Skin of body (tissue), 2 donors: ENCODE data around the gene MYH2. TPM values are rescaled to one million over a fixed set of nuclear protein-coding genes. Genes with fewer than 3 reads are reported as not detected.

Source experiments
- DNase-seq: peaks from one replicate; lab custom pipeline; 2025; lab: John Stamatoyannopoulos, UW
- total RNA-seq: library from RNA; depleted of rRNA; stranded (reverse); fragments of >200 nt; gene quantifications from one replicate; pipeline ENCODE4 v1.2.3, GENCODE V29; 2014

The MYH2 gene
- total RNA-seq, 1 donor from 2014 or later, result 79.7 TPM

- DNase-seq, result no peak
Observed at GRCh38 chr17:10516638-10517037, 32.8 kb downstream of the MYH2 start.

GRCh38 chr17:10516065-10516464, 33.4 kb downstream of the MYH2 start:
- no peak for DNase-seq

GRCh38 chr17:10513299-10514067, 36.0 kb downstream of the MYH2 start:
- DNase-seq, result no peak

GRCh38 chr17:10512856-10513255, 36.6 kb downstream of the MYH2 start:
- no peak for DNase-seq

GRCh38 chr17:10499950-10500349, 49.5 kb downstream of the MYH2 start:
- no peak for DNase-seq

GRCh38 chr17:10492004-10492403, 57.5 kb downstream of the MYH2 start:
- no peak for DNase-seq

GRCh38 chr17:10482252-10482651, 67.2 kb downstream of the MYH2 start:
- no peak for DNase-seq

GRCh38 chr17:10477701-10478100, 71.8 kb downstream of the MYH2 start:
- no peak for DNase-seq

- DNase-seq, result no peak
Observed at GRCh38 chr17:10474536-10474935, 74.9 kb downstream of the MYH2 start.

- no peak for DNase-seq
Observed at GRCh38 chr17:10471858-10472257, 77.6 kb downstream of the MYH2 start.

Other genes starting within 250 kb of the MYH2 start
- under 0.01 TPM for gene MYH13, start 176.7 kb downstream of the MYH2 start, total RNA-seq
- 442 TPM for gene MYH8, start 127.7 kb downstream of the MYH2 start, total RNA-seq
- gene MYH4, start 80.1 kb downstream of the MYH2 start, total RNA-seq, result under 0.01 TPM
- 3.2 TPM for gene MYH1, start 31.1 kb downstream of the MYH2 start, total RNA-seq
- 1,094 TPM for gene MYH3, start 107.7 kb upstream of the MYH2 start, total RNA-seq
- 15.4 TPM for gene SCO1, start 147.9 kb upstream of the MYH2 start, total RNA-seq
- gene ADPRM, start 147.9 kb upstream of the MYH2 start, total RNA-seq, result 16.3 TPM
- gene TMEM220, start 180.4 kb upstream of the MYH2 start, total RNA-seq, result 2.6 TPM